ENCODE measurements around the gene UTY.

UTY gene
- 0.35 to 163 (median 139) reads per million in 3 donors for total RNA-seq

- Histone ChIP-seq H3K4me3 (ENCODE audit: insufficient read depth, low read depth, low read length, poor library complexity, severe bottlenecking) (peak within 1 kb of the TSS; percentile 54), H3K9me3 (ENCODE audit: control insufficient read depth, low read length) (no peaks in the 10 kb centered on the region), H3K36me3 (ENCODE audit: control insufficient read depth, insufficient read depth, low read length) (no peaks in the 10 kb centered on the region), H3K27ac (ENCODE audit: insufficient read depth, low read length, poor library complexity, severe bottlenecking) (peak within 1 kb of the TSS; percentile 94), H3K27me3 (replicated peaks; ENCODE audit: control insufficient read depth, insufficient read depth, low read length, poor library complexity, severe bottlenecking) (no peaks in the 10 kb centered on the region), H3K4me1 (ENCODE audit: control insufficient read depth, insufficient read depth, low read length, poor library complexity, severe bottlenecking) (no peaks in the 10 kb centered on the region)
- DNase-seq = peak in 2 of 3 donors; percentile 46 to 70
Measured at GRCh38 chrY:13479828-13480227, at the start of gene UTY. Gene UTY (minus strand): TSS chrY:13480033. CDS start chrY:13479665, 368 bp downstream.

GRCh38 chrY:13520474-13520873, 40.6 kb upstream of the UTY start:
- no peaks in the 10 kb centered on the region for H3K36me3 ChIP-seq (ENCODE audit: control insufficient read depth, insufficient read depth, low read length)
- H3K27me3 ChIP-seq (replicated peaks; ENCODE audit: control insufficient read depth, insufficient read depth, low read length, poor library complexity, severe bottlenecking) = no peaks in the 10 kb centered on the region
- no peaks in the 10 kb centered on the region for H3K4me1 ChIP-seq (ENCODE audit: control insufficient read depth, insufficient read depth, low read length, poor library complexity, severe bottlenecking)
- no peak overlapping the region for H3K27ac ChIP-seq (ENCODE audit: insufficient read depth, low read length, poor library complexity, severe bottlenecking)
- no peak overlapping the region for H3K4me3 ChIP-seq (ENCODE audit: insufficient read depth, low read depth, low read length, poor library complexity, severe bottlenecking)
- no peaks in the 10 kb centered on the region for H3K9me3 ChIP-seq (ENCODE audit: control insufficient read depth, low read length)
- no peak for DNase-seq

DNA sequence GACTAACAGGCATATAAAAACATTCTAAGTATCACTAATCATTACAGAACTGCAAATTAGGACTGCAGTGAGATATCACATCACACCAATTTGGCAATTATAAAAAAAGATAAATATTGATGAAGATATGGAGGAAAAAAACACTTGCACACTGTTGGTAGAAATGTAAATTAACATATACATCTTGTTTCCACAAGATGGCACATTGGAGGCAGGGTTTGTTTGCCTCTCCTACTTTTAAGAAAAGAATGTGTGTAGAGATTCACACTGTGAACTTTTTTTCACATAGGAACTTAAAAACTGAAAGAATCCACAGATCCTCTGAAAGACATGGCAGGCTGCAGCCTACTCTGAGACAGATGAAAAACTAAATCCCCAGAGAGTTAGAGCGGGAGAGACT, 21.4 kb upstream of the UTY start:
- no peak overlapping the region for H3K4me3 ChIP-seq (ENCODE audit: insufficient read depth, low read depth, low read length, poor library complexity, severe bottlenecking)
- no peak for DNase-seq
- H3K27ac ChIP-seq (ENCODE audit: insufficient read depth, low read length, poor library complexity, severe bottlenecking) = no peak overlapping the region
- no peaks in the 10 kb centered on the region for H3K4me1 ChIP-seq (ENCODE audit: control insufficient read depth, insufficient read depth, low read length, poor library complexity, severe bottlenecking)
- no peaks in the 10 kb centered on the region for H3K27me3 ChIP-seq (replicated peaks; ENCODE audit: control insufficient read depth, insufficient read depth, low read length, poor library complexity, severe bottlenecking)
- no peaks in the 10 kb centered on the region for H3K36me3 ChIP-seq (ENCODE audit: control insufficient read depth, insufficient read depth, low read length)
- H3K9me3 ChIP-seq (ENCODE audit: control insufficient read depth, low read length) = no peaks in the 10 kb centered on the region

GRCh38 chrY:13493737-13494136, 13.9 kb upstream of the UTY start:
- Histone ChIP-seq H3K27me3 (replicated peaks; ENCODE audit: control insufficient read depth, insufficient read depth, low read length, poor library complexity, severe bottlenecking) (no peaks in the 10 kb centered on the region), H3K27ac (ENCODE audit: insufficient read depth, low read length, poor library complexity, severe bottlenecking) (no peak overlapping the region)

GRCh38 chrY:13492408-13492807, 12.6 kb upstream of the UTY start:
- Histone ChIP-seq H3K36me3 (ENCODE audit: control insufficient read depth, insufficient read depth, low read length) (no peaks in the 10 kb centered on the region), H3K27ac (ENCODE audit: insufficient read depth, low read length, poor library complexity, severe bottlenecking) (no peak overlapping the region), H3K4me1 (ENCODE audit: control insufficient read depth, insufficient read depth, low read length, poor library complexity, severe bottlenecking) (no peaks in the 10 kb centered on the region), H3K9me3 (ENCODE audit: control insufficient read depth, low read length) (no peaks in the 10 kb centered on the region), H3K4me3 (ENCODE audit: insufficient read depth, low read depth, low read length, poor library complexity, severe bottlenecking) (no peak overlapping the region), H3K27me3 (replicated peaks; ENCODE audit: control insufficient read depth, insufficient read depth, low read length, poor library complexity, severe bottlenecking) (no peaks in the 10 kb centered on the region)
- DNase-seq = no peak

More at GRCh38 chrY:13493737-13494136, 13.9 kb upstream of the UTY start:
- Histone ChIP-seq H3K36me3 (ENCODE audit: control insufficient read depth, insufficient read depth, low read length) (no peaks in the 10 kb centered on the region), H3K9me3 (ENCODE audit: control insufficient read depth, low read length) (no peaks in the 10 kb centered on the region), H3K4me1 (ENCODE audit: control insufficient read depth, insufficient read depth, low read length, poor library complexity, severe bottlenecking) (no peaks in the 10 kb centered on the region), H3K4me3 (ENCODE audit: insufficient read depth, low read depth, low read length, poor library complexity, severe bottlenecking) (no peak overlapping the region)
- no peak for DNase-seq

DNA sequence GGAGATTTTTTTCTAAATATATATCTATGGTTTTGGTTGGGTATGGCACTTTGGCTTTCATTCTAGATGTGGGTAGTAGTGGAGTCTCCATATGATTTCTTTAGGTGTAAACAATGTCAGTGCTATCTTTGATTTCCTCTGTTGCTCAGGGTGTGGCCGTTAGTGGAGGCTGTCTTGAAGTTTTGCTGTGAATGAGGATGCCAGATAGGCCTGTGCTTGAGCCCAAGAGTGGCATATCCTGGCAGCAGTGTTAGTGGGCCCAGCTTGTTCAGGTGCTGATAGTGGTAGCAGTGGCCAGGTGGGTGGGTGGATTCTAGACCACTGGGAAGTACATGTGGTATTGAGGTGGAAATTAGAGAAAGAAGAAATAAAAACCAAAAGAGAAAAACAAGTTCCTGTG, 8.9 kb upstream of the UTY start:
- no peak for DNase-seq
- no peaks in the 10 kb centered on the region for H3K36me3 ChIP-seq (ENCODE audit: control insufficient read depth, insufficient read depth, low read length)

DNA sequence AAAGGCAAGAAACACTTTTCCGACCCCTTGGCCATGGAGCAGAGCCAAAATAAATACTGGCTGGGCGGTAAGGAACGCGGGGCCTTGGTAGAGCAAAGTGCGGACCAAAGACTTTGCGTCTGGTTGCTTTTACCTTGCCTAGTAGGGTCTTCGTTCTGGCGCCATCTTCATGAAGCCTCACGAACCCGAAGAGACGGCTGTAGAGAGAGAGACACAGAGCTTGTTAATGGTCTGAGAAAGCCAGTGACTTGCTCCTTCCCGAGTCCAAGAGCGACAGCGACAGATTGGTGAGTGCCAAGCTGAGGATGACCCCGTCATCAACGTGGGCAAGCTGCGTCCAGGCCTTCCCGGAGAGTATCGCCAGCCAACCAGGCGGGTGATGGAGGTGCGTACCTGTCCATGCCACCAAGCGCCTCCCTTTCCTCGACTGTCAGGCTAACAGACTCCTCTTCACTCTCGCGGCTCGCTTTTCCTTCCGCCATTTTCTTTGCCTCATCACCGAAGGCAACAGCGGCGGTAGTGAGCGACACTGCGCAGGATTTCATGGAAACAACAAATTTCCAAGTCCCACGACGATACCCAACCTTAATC, 617 bp downstream of the UTY start:
- H3K4me3 ChIP-seq (ENCODE audit: insufficient read depth, low read depth, low read length, poor library complexity, severe bottlenecking) = peak overlapping the region; percentile 54
- no peaks in the 10 kb centered on the region for H3K27me3 ChIP-seq (replicated peaks; ENCODE audit: control insufficient read depth, insufficient read depth, low read length, poor library complexity, severe bottlenecking)
- H3K9me3 ChIP-seq (ENCODE audit: control insufficient read depth, low read length) = no peaks in the 10 kb centered on the region
- peak overlapping the region; percentile 94 for H3K27ac ChIP-seq (ENCODE audit: insufficient read depth, low read length, poor library complexity, severe bottlenecking)
- H3K4me1 ChIP-seq (ENCODE audit: control insufficient read depth, insufficient read depth, low read length, poor library complexity, severe bottlenecking) = no peaks in the 10 kb centered on the region
- peak in 2 of 3 donors; percentile 28 to 62 for DNase-seq
- H3K36me3 ChIP-seq (ENCODE audit: control insufficient read depth, insufficient read depth, low read length) = no peaks in the 10 kb centered on the region

More for the DNA sequence above, 8.9 kb upstream of the UTY start:
- H3K27ac ChIP-seq (ENCODE audit: insufficient read depth, low read length, poor library complexity, severe bottlenecking) = no peak overlapping the region
- no peaks in the 10 kb centered on the region for H3K4me1 ChIP-seq (ENCODE audit: control insufficient read depth, insufficient read depth, low read length, poor library complexity, severe bottlenecking)
- H3K4me3 ChIP-seq (ENCODE audit: insufficient read depth, low read depth, low read length, poor library complexity, severe bottlenecking) = no peak overlapping the region
- no peaks in the 10 kb centered on the region for H3K27me3 ChIP-seq (replicated peaks; ENCODE audit: control insufficient read depth, insufficient read depth, low read length, poor library complexity, severe bottlenecking)
- no peaks in the 10 kb centered on the region for H3K9me3 ChIP-seq (ENCODE audit: control insufficient read depth, low read length)

DNA sequence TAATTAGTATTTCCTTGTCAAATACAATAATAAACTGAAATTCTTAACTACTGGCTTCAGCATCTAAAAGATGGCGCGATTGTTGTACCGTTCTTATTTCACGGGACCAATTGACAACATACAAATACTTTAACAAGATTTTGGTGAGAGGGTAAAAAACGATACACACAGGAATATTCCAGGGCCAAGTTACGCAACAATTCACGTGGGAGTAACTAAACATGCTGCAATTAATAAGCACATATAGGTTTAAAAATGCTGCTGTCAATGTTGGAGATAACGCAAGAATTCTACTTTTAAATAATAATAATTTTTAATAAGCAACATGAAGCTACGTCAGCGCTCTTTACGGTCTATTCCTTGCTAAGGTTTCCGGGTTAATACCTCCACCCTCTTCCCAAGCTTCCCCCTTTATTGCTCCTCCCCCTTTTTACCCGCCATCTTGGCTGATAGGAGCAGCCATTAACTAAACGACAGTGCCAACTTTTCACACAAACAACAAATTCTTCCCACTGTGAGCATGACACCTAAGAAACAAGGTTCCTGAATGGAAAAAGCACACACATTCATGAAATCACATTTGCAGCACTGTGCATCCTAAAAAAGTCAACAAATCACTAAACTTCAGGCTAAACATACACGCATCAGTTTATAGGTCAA, 1.6 kb downstream of the UTY start:
- no peaks in the 10 kb centered on the region for H3K4me1 ChIP-seq (ENCODE audit: control insufficient read depth, insufficient read depth, low read length, poor library complexity, severe bottlenecking)
- no peaks in the 10 kb centered on the region for H3K27me3 ChIP-seq (replicated peaks; ENCODE audit: control insufficient read depth, insufficient read depth, low read length, poor library complexity, severe bottlenecking)
- H3K4me3 ChIP-seq (ENCODE audit: insufficient read depth, low read depth, low read length, poor library complexity, severe bottlenecking) = peak overlapping the region; percentile 54
- peak overlapping the region; percentile 94 for H3K27ac ChIP-seq (ENCODE audit: insufficient read depth, low read length, poor library complexity, severe bottlenecking)
- H3K36me3 ChIP-seq (ENCODE audit: control insufficient read depth, insufficient read depth, low read length) = no peaks in the 10 kb centered on the region
- DNase-seq = peak in 2 of 3 donors; percentile 11 to 43
- H3K9me3 ChIP-seq (ENCODE audit: control insufficient read depth, low read length) = no peaks in the 10 kb centered on the region

GRCh38 chrY:13474997-13475396, 4.8 kb downstream of the UTY start:
- H3K9me3 ChIP-seq (ENCODE audit: control insufficient read depth, low read length) = no peaks in the 10 kb centered on the region
- no peak overlapping the region for H3K4me3 ChIP-seq (ENCODE audit: insufficient read depth, low read depth, low read length, poor library complexity, severe bottlenecking)
- no peak overlapping the region for H3K27ac ChIP-seq (ENCODE audit: insufficient read depth, low read length, poor library complexity, severe bottlenecking)
- DNase-seq = no peak
- H3K4me1 ChIP-seq (ENCODE audit: control insufficient read depth, insufficient read depth, low read length, poor library complexity, severe bottlenecking) = no peaks in the 10 kb centered on the region
- H3K36me3 ChIP-seq (ENCODE audit: control insufficient read depth, insufficient read depth, low read length) = no peaks in the 10 kb centered on the region
- no peaks in the 10 kb centered on the region for H3K27me3 ChIP-seq (replicated peaks; ENCODE audit: control insufficient read depth, insufficient read depth, low read length, poor library complexity, severe bottlenecking)

- DNase-seq = no peak
- H3K9me3 ChIP-seq (ENCODE audit: control insufficient read depth, low read length) = no peaks in the 10 kb centered on the region
- no peak overlapping the region for H3K27ac ChIP-seq (ENCODE audit: insufficient read depth, low read length, poor library complexity, severe bottlenecking)
- H3K27me3 ChIP-seq (replicated peaks; ENCODE audit: control insufficient read depth, insufficient read depth, low read length, poor library complexity, severe bottlenecking) = no peaks in the 10 kb centered on the region
- H3K4me3 ChIP-seq (ENCODE audit: insufficient read depth, low read depth, low read length, poor library complexity, severe bottlenecking) = no peak overlapping the region
- H3K36me3 ChIP-seq (ENCODE audit: control insufficient read depth, insufficient read depth, low read length) = no peaks in the 10 kb centered on the region
- H3K4me1 ChIP-seq (ENCODE audit: control insufficient read depth, insufficient read depth, low read length, poor library complexity, severe bottlenecking) = no peaks in the 10 kb centered on the region
Measured at GRCh38 chrY:13451572-13451971, 28.3 kb downstream of the UTY start.

Measured in effector memory CD4-positive, alpha-beta T cell (primary cell).